SIG-M5 treated with dmso at 0.1 percent for 504 hours (cell line): ENCODE measurements around the gene PDE4C.

ENCODE experiments used
- DNase-seq: peaks from one replicate; lab custom pipeline; 2025; ENCODE audit not compliant: unreplicated experiment; lab: John Stamatoyannopoulos, UW

The PDE4C gene

GRCh38 chr19:18202397-18202777 is 23.9 kb downstream of the PDE4C start:
- no peak for DNase-seq

DNA sequence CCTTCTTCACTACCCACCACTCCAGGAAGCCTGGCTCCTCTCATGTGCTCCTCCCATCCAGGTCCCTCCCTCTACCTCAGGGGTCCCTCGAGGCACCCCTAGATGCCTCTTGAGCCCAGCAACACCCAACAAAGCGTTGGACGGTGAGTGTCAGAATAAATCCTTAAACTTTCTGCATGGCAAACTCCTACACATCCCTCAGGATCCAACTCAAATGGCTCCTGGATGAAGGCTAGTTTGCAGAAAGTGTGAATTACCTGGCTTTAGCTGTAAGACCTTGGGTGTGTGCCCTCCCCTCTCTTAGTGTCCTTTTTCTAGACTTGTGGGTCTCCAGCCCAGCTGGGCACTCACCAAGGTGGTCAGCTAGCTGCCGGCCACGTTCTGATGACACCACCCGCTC is 27.9 kb downstream of the PDE4C start:
- DNase-seq, result no peak

DNA sequence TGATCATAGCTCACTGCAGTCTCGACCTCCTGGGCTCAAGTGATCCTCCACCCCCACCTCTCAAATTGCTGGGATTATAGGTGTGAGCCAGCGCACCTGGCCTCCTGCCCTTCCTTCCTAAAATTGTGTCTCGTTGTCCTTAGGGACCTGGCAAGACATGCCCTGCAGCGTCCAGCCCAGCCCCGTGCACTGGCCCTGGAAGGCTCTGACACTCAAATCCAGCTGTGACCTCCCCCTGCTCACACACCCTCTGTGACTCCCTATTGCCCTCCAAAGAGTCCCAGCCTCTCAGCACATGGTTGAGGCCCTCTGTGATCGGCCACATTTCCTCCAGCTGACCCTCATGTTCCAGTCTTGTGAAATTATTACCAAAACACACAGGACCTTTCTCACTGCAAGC is 28.3 kb downstream of the PDE4C start:
- DNase-seq, result no peak

GRCh38 chr19:18197306-18197705 is 28.9 kb downstream of the PDE4C start:
- no peak for DNase-seq

DNA sequence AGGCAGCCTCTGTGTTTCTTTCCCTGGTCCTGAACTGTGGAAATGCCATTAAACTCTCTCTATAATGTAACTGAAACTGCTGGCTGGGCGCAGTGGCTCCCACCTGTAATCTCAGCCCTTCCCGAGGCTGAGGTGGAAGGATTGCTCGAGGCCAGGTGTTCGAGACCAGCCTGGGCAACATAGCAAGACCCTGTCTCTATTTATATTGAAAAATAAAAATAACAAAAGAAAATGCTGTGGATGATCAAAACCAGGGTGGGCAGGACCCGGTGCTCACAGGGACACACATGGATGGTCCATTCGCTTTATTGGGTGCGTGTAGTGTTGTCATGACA is 29.8 kb downstream of the PDE4C start:
- no peak for DNase-seq

GRCh38 chr19:18194554-18195238 is 31.5 kb downstream of the PDE4C start:
- peak; percentile 28 for DNase-seq

DNA sequence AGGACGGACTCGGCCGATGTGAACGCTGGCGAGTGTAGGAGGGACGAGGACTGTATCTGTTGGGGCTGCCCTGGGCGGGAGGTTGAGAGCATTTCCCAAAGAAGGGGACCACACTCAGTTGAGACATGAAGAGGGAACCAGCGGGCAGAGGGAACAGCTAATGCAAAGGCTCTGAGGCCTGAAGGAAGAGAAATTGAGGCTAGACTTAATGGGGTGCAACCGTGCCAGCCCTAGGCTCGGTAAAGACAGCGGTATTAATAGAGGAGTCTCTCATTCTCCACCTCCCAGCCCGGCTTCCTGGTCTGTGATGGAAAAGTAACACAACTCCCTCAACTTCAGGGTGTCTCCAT is 32.1 kb downstream of the PDE4C start:
- DNase-seq, result no peak

- no peak for DNase-seq
Observed at GRCh38 chr19:18193388-18194180, 32.7 kb downstream of the PDE4C start.

DNA sequence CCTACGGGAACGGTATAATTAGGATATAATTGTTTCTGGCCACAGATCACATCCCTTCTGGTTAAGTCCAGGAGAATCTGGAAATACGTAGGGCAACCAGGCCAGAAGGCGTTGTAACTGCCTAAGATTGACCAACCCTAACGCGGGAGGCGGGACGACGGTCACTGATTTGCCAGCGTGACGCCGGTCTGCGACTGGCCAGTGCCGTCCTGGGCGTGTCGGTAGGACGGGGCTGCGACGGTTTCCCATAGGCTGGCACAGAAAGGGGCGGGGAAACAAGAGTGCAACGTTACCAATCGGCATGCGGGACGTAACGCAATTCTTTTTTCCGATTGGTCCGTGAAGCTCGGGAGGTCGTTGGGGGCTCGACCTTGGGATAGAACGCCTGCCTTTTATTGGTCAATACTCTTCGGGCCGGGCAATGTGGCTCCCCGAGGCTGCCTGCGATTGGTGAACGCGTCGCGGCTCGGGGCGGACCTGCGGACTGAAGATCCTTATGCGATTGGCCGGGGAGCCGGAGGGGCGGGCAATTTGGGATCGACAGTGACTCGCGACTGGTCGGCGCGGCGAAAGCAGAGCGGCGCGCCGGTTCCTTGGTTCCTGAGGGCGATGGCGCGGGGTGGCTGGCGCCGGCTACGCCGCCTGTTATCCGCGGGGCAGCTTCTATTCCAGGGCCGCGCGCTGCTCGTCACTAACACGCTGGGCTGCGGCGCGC is 33.4 kb downstream of the PDE4C start, which contains the start of gene MPV17L2:
MPV17L2 (plus strand) TSS at position 546 of the 715 bp plus-strand sequence; CDS start at position 610, 64 bp downstream.
- DNase-seq, result peak; percentile 99

DNA sequence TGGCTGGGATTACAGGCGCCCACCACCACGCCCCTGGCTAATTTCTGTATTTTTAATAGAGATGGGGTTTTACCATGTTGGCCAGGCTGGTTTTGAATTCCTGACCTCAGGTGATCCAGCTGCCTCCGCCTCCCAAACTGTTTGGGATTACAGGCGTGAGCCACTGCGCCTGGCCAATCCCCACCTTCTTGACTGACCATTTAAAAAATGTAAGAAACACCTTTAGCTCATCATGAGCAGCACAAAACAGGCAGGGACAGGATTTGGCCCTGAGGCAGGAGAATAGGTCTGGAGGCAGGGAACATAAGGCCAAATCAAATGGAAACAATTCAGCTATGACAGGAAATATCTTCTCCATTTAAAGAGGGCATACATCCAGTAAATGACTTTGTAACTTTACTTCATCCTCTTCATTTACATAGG is 34.6 kb downstream of the PDE4C start:
- DNase-seq, result no peak

- DNase-seq, result no peak
Observed at GRCh38 chr19:18190278-18190677, 36.0 kb downstream of the PDE4C start.

DNA sequence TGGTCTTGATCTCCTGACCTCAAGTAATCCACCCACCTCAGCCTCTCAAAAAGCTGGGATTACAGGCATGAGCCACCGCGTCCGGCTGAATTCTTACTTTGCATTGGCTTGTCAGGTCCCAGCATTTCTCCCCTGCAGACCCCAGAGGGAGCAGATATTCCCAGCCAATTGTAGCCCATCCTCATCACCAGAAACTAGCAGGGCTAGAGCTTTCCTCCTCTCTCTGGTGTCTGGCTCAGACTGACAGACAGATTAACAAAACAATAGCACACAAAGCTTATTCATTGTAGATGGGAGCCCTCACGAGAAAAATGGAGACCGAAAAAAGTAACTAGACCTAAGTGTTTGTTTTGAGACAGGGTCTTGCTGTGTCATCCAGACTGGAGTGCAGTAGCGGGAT is 40.7 kb downstream of the PDE4C start:
- no peak for DNase-seq

DNA sequence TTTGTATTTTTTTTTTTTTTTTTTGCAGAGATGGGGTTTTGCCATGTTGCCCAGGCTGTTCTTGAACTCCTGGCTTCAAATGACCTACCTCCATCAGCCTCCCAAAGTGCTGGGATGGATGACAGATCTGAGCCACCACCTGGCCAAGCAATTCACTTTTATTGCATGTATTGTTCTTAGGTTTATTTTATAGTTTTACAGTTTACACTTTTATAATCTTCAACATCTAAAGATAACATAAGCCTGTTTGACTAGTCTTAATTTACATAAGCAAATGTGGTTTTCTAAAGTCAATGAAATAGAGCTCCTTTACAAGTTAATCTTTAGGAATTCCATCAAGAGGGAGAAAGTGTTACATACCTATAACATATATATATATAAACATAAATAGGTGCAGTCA is 42.7 kb downstream of the PDE4C start:
- no peak for DNase-seq

GRCh38 chr19:18179957-18180356 is 46.3 kb downstream of the PDE4C start:
- no peak for DNase-seq

DNA sequence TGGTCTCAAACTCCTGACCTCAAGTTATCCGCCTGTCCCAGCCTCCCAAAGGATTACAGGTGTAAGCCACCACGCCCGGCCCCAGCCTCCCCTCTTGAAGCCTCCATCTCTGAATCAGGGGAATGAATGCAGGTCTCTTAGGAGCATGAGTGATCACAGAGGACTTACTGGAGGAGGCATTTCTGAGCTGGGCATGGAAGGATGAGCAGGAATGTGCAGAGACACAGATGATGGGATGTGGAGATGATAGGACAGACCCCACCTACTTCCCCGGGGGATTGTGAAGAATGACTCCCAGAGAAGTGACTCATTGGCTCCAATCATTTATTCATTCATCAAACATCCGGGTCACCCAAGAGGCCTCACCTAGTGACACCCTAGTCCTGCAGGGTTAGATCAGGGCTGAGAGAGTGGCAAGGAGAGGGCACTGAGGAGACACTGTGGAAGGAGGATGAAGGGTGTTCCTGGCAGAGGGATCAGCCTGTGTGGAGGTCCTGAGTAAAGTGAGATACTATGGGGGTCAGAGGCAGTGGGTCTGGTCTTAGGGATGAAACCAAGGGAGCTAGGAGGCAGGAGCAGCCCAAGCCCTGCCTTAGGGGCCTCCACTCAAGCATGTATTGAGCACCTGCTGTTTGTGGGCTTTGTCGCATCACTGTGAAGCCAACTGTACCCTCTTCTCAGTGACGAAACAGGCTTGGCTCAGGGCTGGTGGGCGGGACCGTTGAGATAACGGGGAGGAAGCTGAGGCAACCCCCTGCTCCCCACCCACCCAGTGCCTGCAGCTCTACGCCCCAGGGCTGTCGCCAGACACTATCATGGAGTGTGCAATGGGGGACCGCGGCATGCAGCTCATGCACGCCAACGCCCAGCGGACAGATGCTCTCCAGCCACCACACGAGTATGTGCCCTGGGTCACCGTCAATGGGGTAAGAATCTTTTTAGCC is 49.6 kb downstream of the PDE4C start:
- DNase-seq, result no peak

DNA sequence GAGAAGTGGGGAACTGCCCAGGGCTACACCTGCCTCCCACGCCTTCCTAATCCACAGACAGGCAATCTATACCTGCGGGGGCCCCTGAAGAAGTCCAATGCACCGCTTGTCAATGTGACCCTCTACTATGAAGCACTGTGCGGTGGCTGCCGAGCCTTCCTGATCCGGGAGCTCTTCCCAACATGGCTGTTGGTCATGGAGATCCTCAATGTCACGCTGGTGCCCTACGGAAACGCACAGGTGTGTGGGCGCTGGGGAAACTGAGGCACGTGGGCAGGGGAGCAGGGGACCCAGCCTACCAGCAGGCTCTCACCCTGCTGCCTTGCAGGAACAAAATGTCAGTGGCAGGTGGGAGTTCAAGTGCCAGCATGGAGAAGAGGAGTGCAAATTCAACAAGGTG is 51.3 kb downstream of the PDE4C start:
- DNase-seq, result no peak
